ENCODE results near the gene CNTNAP2. TPM values are rescaled to one million over a fixed set of nuclear protein-coding genes. Genes with fewer than 3 reads are reported as not detected.

Gene CNTNAP2
- total RNA-seq, 1 donor from 2014 or later: not detected

- no peaks in the 10 kb centered on the region for H3K27me3 Mint-ChIP-seq (ENCODE audit: insufficient read depth)
- H3K4me1 Mint-ChIP-seq (ENCODE audit: low read depth): no peaks in the 10 kb centered on the region
- H3K9me3 Mint-ChIP-seq: peaks cover 13% of the 10 kb centered on the region
- DNase-seq (ENCODE audit: low spot score): no peak
- no peak overlapping the region for H3K27ac Mint-ChIP-seq
- no peaks in the 10 kb centered on the region for H3K36me3 Mint-ChIP-seq (ENCODE audit: low read depth)
- no peak overlapping the region for H3K4me3 Mint-ChIP-seq
- intact Hi-C loops (cut with micrococcal nuclease): no loop called here
These were observed 714.1 kb downstream of the CNTNAP2 start for GRCh38 chr7:146830686-146831085.

GRCh38 chr7:146831875-146832274 lies 715.3 kb downstream of the CNTNAP2 start:
- H3K9me3 Mint-ChIP-seq: peaks cover 15% of the 10 kb centered on the region
- DNase-seq (ENCODE audit: low spot score): no peak
- H3K4me3 Mint-ChIP-seq: no peak overlapping the region
- H3K27me3 Mint-ChIP-seq (ENCODE audit: insufficient read depth): no peaks in the 10 kb centered on the region
- H3K27ac Mint-ChIP-seq: no peak overlapping the region
- intact Hi-C loops (cut with micrococcal nuclease): no loop called here
- H3K36me3 Mint-ChIP-seq (ENCODE audit: low read depth): no peaks in the 10 kb centered on the region
- H3K4me1 Mint-ChIP-seq (ENCODE audit: low read depth): no peaks in the 10 kb centered on the region

GRCh38 chr7:146844405-146844804 lies 727.8 kb downstream of the CNTNAP2 start:
- Mint-ChIP-seq H3K36me3 (ENCODE audit: low read depth) (no peaks in the 10 kb centered on the region), H3K27me3 (ENCODE audit: insufficient read depth) (no peaks in the 10 kb centered on the region), H3K9me3 (peaks cover 12% of the 10 kb centered on the region), H3K4me1 (ENCODE audit: low read depth) (no peaks in the 10 kb centered on the region), H3K4me3 (no peak overlapping the region), H3K27ac (no peak overlapping the region)
- DNase-seq (ENCODE audit: low spot score): no peak
- intact Hi-C loops (cut with micrococcal nuclease): no loop called here

- Mint-ChIP-seq H3K4me3 (no peak overlapping the region), H3K27ac (no peak overlapping the region), H3K4me1 (ENCODE audit: low read depth) (no peaks in the 10 kb centered on the region), H3K36me3 (ENCODE audit: low read depth) (no peaks in the 10 kb centered on the region), H3K27me3 (ENCODE audit: insufficient read depth) (no peaks in the 10 kb centered on the region), H3K9me3 (peaks cover 12% of the 10 kb centered on the region)
- DNase-seq (ENCODE audit: low spot score): no peak
- intact Hi-C loops (cut with micrococcal nuclease): no loop called here
These were observed 742.1 kb downstream of the CNTNAP2 start for GRCh38 chr7:146858690-146859089.

- Mint-ChIP-seq H3K9me3 (peaks cover 12% of the 10 kb centered on the region), H3K27me3 (ENCODE audit: insufficient read depth) (no peaks in the 10 kb centered on the region), H3K36me3 (ENCODE audit: low read depth) (no peaks in the 10 kb centered on the region), H3K27ac (no peak overlapping the region), H3K4me3 (no peak overlapping the region), H3K4me1 (ENCODE audit: low read depth) (no peaks in the 10 kb centered on the region)
- intact Hi-C loops (cut with micrococcal nuclease): no loop called here
- DNase-seq (ENCODE audit: low spot score): no peak
These were observed 745.1 kb downstream of the CNTNAP2 start for GRCh38 chr7:146861701-146862100.

- H3K4me3 Mint-ChIP-seq: no peak overlapping the region
- DNase-seq (ENCODE audit: low spot score): no peak
- no peaks in the 10 kb centered on the region for H3K36me3 Mint-ChIP-seq (ENCODE audit: low read depth)
- H3K9me3 Mint-ChIP-seq: peaks cover 12% of the 10 kb centered on the region
- H3K27ac Mint-ChIP-seq: no peak overlapping the region
- no peaks in the 10 kb centered on the region for H3K4me1 Mint-ChIP-seq (ENCODE audit: low read depth)
- intact Hi-C loops (cut with micrococcal nuclease): no loop called here
- no peaks in the 10 kb centered on the region for H3K27me3 Mint-ChIP-seq (ENCODE audit: insufficient read depth)
These were observed 745.8 kb downstream of the CNTNAP2 start for GRCh38 chr7:146862415-146862814.

- H3K27me3 Mint-ChIP-seq (ENCODE audit: insufficient read depth): no peaks in the 10 kb centered on the region
- DNase-seq (ENCODE audit: low spot score): no peak
- H3K4me1 Mint-ChIP-seq (ENCODE audit: low read depth): no peaks in the 10 kb centered on the region
- intact Hi-C loops (cut with micrococcal nuclease): no loop called here
- no peak overlapping the region for H3K4me3 Mint-ChIP-seq
- peaks cover 10% of the 10 kb centered on the region for H3K9me3 Mint-ChIP-seq
- H3K27ac Mint-ChIP-seq: no peak overlapping the region
- H3K36me3 Mint-ChIP-seq (ENCODE audit: low read depth): no peaks in the 10 kb centered on the region
These were observed 748.0 kb downstream of the CNTNAP2 start for GRCh38 chr7:146864644-146865043.

GRCh38 chr7:146865696-146866095 lies 749.1 kb downstream of the CNTNAP2 start:
- Mint-ChIP-seq H3K4me1 (ENCODE audit: low read depth) (no peaks in the 10 kb centered on the region), H3K27ac (no peak overlapping the region), H3K4me3 (no peak overlapping the region), H3K9me3 (peaks cover 4% of the 10 kb centered on the region), H3K36me3 (ENCODE audit: low read depth) (no peaks in the 10 kb centered on the region), H3K27me3 (ENCODE audit: insufficient read depth) (no peaks in the 10 kb centered on the region)
- intact Hi-C loops (cut with micrococcal nuclease): no loop called here
- no peak for DNase-seq (ENCODE audit: low spot score)

- H3K4me3 Mint-ChIP-seq: no peak overlapping the region
- no peaks in the 10 kb centered on the region for H3K36me3 Mint-ChIP-seq (ENCODE audit: low read depth)
- H3K4me1 Mint-ChIP-seq (ENCODE audit: low read depth): no peaks in the 10 kb centered on the region
- intact Hi-C loops (cut with micrococcal nuclease): no loop called here
- H3K27me3 Mint-ChIP-seq (ENCODE audit: insufficient read depth): no peaks in the 10 kb centered on the region
- no peak overlapping the region for H3K27ac Mint-ChIP-seq
- no peaks in the 10 kb centered on the region for H3K9me3 Mint-ChIP-seq
- DNase-seq (ENCODE audit: low spot score): no peak
These were observed 758.1 kb downstream of the CNTNAP2 start for GRCh38 chr7:146874722-146875121.

- no peak overlapping the region for H3K4me3 Mint-ChIP-seq
- H3K36me3 Mint-ChIP-seq (ENCODE audit: low read depth): no peaks in the 10 kb centered on the region
- H3K4me1 Mint-ChIP-seq (ENCODE audit: low read depth): no peaks in the 10 kb centered on the region
- no peaks in the 10 kb centered on the region for H3K9me3 Mint-ChIP-seq
- intact Hi-C loops (cut with micrococcal nuclease): no loop called here
- H3K27me3 Mint-ChIP-seq (ENCODE audit: insufficient read depth): no peaks in the 10 kb centered on the region
- DNase-seq (ENCODE audit: low spot score): no peak
- no peak overlapping the region for H3K27ac Mint-ChIP-seq
These were observed 758.7 kb downstream of the CNTNAP2 start for GRCh38 chr7:146875237-146875785.

- Mint-ChIP-seq H3K27me3 (ENCODE audit: insufficient read depth) (no peaks in the 10 kb centered on the region), H3K9me3 (no peaks in the 10 kb centered on the region), H3K4me1 (ENCODE audit: low read depth) (no peaks in the 10 kb centered on the region), H3K4me3 (no peak overlapping the region), H3K27ac (no peak overlapping the region), H3K36me3 (ENCODE audit: low read depth) (no peaks in the 10 kb centered on the region)
- DNase-seq (ENCODE audit: low spot score): no peak
- intact Hi-C loops (cut with micrococcal nuclease): no loop called here
These were observed 759.4 kb downstream of the CNTNAP2 start for GRCh38 chr7:146875981-146876380.

GRCh38 chr7:146876411-146876810 lies 759.8 kb downstream of the CNTNAP2 start:
- no peaks in the 10 kb centered on the region for H3K27me3 Mint-ChIP-seq (ENCODE audit: insufficient read depth)
- intact Hi-C loops (cut with micrococcal nuclease): no loop called here

GRCh38 chr7:146878901-146879300 lies 762.3 kb downstream of the CNTNAP2 start:
- H3K27me3 Mint-ChIP-seq (ENCODE audit: insufficient read depth): no peaks in the 10 kb centered on the region
- no peak for DNase-seq (ENCODE audit: low spot score)
- H3K36me3 Mint-ChIP-seq (ENCODE audit: low read depth): no peaks in the 10 kb centered on the region
- intact Hi-C loops (cut with micrococcal nuclease): no loop called here
- no peak overlapping the region for H3K4me3 Mint-ChIP-seq
- no peaks in the 10 kb centered on the region for H3K4me1 Mint-ChIP-seq (ENCODE audit: low read depth)
- no peak overlapping the region for H3K27ac Mint-ChIP-seq
- H3K9me3 Mint-ChIP-seq: no peaks in the 10 kb centered on the region

More at GRCh38 chr7:146876411-146876810, 759.8 kb downstream of the CNTNAP2 start:
- no peak overlapping the region for H3K27ac Mint-ChIP-seq
- no peaks in the 10 kb centered on the region for H3K36me3 Mint-ChIP-seq (ENCODE audit: low read depth)
- H3K9me3 Mint-ChIP-seq: no peaks in the 10 kb centered on the region
- H3K4me1 Mint-ChIP-seq (ENCODE audit: low read depth): no peaks in the 10 kb centered on the region
- H3K4me3 Mint-ChIP-seq: no peak overlapping the region
- DNase-seq (ENCODE audit: low spot score): no peak

- no peak overlapping the region for H3K27ac Mint-ChIP-seq
These were observed 768.6 kb downstream of the CNTNAP2 start for GRCh38 chr7:146885231-146885630.

More at GRCh38 chr7:146885231-146885630, 768.6 kb downstream of the CNTNAP2 start:
- intact Hi-C loops (cut with micrococcal nuclease): no loop called here
- no peaks in the 10 kb centered on the region for H3K9me3 Mint-ChIP-seq
- H3K4me1 Mint-ChIP-seq (ENCODE audit: low read depth): no peaks in the 10 kb centered on the region
- DNase-seq (ENCODE audit: low spot score): no peak
- H3K27me3 Mint-ChIP-seq (ENCODE audit: insufficient read depth): no peaks in the 10 kb centered on the region
- no peak overlapping the region for H3K4me3 Mint-ChIP-seq
- no peaks in the 10 kb centered on the region for H3K36me3 Mint-ChIP-seq (ENCODE audit: low read depth)
